Stimulated activated naive B cell treated with anti-CD40 and anti-IgM and Interleukin-4, amounts not matched to agents 10 μg/mL and 1 μg/mL and 100 μg/mL, for 72 hours (primary cell): ENCODE measurements around the gene NUPR2.
"Not testable (repeated sequence)": the region's sequence is repeated elsewhere in the genome, so short reads cannot be mapped to it uniquely, and the experiment has no call there.

ENCODE experiments used
- ATAC-seq, 2 donors: fragments of 150-1000 bp; cut with Tn5 transposase; replicated peaks; 2 replicates each; pipeline ENCODE4 v1.10.0; 2021; ENCODE audit warnings: moderate library complexity in 1 of 2
- DNase-seq: peaks from one replicate; pipeline ENCODE4 v3.0.0; 2021
- H3K27ac Mint-ChIP-seq: one replicate; pipeline ENCODE4 v1.8.0; 2022; ENCODE audit warnings: mild to moderate bottlenecking, mixed read lengths
- H3K27me3 Mint-ChIP-seq, 2 donors: one replicate each; pipeline ENCODE4 v1.8.0; 2022; ENCODE audit warnings: mixed read lengths in 2 of 2
- H3K36me3 Mint-ChIP-seq, 2 donors: one replicate each; pipeline ENCODE4 v1.8.0; 2022; ENCODE audit warnings: mixed read lengths in 2 of 2, mild to moderate bottlenecking in 1 of 2
- H3K4me1 Mint-ChIP-seq, 2 donors: one replicate each; pipeline ENCODE4 v1.8.0; 2022; ENCODE audit warnings: mixed read lengths in 2 of 2, mild to moderate bottlenecking in 1 of 2
- H3K4me3 Mint-ChIP-seq, 2 donors: one replicate each; pipeline ENCODE4 v1.8.0; 2022; ENCODE audit warnings: mild to moderate bottlenecking in 2 of 2, mixed read lengths in 2 of 2, moderate library complexity in 1 of 2
- H3K9me3 Mint-ChIP-seq, 2 donors: one replicate each; pipeline ENCODE4 v1.8.0; 2022; ENCODE audit warnings: mixed read lengths in 2 of 2, mild to moderate bottlenecking in 1 of 2

NUPR2 gene

GRCh38 chr7:56098187-56099008, 17.8 kb downstream of the NUPR2 start:
- not testable (repeated sequence) for ATAC-seq, H3K4me3 Mint-ChIP-seq, H3K27ac Mint-ChIP-seq, H3K9me3 Mint-ChIP-seq, H3K27me3 Mint-ChIP-seq, H3K4me1 Mint-ChIP-seq, DNase-seq
- peaks cover 15 to 32% of the 10 kb centered on the region in 2 donors for H3K36me3 Mint-ChIP-seq

GRCh38 chr7:56097700-56098099, 18.5 kb downstream of the NUPR2 start:
- peaks cover 15 to 30% of the 10 kb centered on the region in 2 donors for H3K36me3 Mint-ChIP-seq
- no peaks in the 10 kb centered on the region for H3K27me3 Mint-ChIP-seq
- H3K27ac Mint-ChIP-seq = no peak overlapping the region
- H3K4me1 Mint-ChIP-seq = peaks cover 4 to 8% of the 10 kb centered on the region in 2 donors
- ATAC-seq (no peak), DNase-seq (no peak)
- H3K9me3 Mint-ChIP-seq = no peaks in the 10 kb centered on the region
- H3K4me3 Mint-ChIP-seq = no peak overlapping the region

GRCh38 chr7:56092789-56093531, 23.3 kb downstream of the NUPR2 start, which contains the start of gene PHKG1:
TSS of gene PHKG1 (minus strand) at chr7:56092952. CDS start at chr7:56088941, 4,011 bp downstream.
- no peaks in the 10 kb centered on the region for H3K27me3 Mint-ChIP-seq
- peaks cover 0 to 5% of the 10 kb centered on the region in 2 donors for H3K4me1 Mint-ChIP-seq
- H3K4me3 Mint-ChIP-seq = no peak within 1 kb of the TSS
- DNase-seq = no peak
- H3K9me3 Mint-ChIP-seq = no peaks in the 10 kb centered on the region
- peak in 1 of 2 donors; percentile 27 for ATAC-seq
- H3K27ac Mint-ChIP-seq = peak within 1 kb of the TSS; percentile 54
- peaks cover 14 to 29% of the 10 kb centered on the region in 2 donors for H3K36me3 Mint-ChIP-seq

- ATAC-seq, H3K4me1 Mint-ChIP-seq, H3K4me3 Mint-ChIP-seq, H3K9me3 Mint-ChIP-seq, H3K27me3 Mint-ChIP-seq, H3K27ac Mint-ChIP-seq, DNase-seq: not testable (repeated sequence)
- H3K36me3 Mint-ChIP-seq = peaks cover 14 to 29% of the 10 kb centered on the region in 2 donors
These were observed 23.8 kb downstream of the NUPR2 start for GRCh38 chr7:56092388-56092787.

GRCh38 chr7:56091591-56091990, 24.6 kb downstream of the NUPR2 start:
- H3K4me1 Mint-ChIP-seq = peaks cover 0 to 5% of the 10 kb centered on the region in 2 donors
- peak overlapping the region; percentile 54 for H3K27ac Mint-ChIP-seq
- ATAC-seq (no peak), DNase-seq (no peak)
- no peaks in the 10 kb centered on the region for H3K9me3 Mint-ChIP-seq
- H3K36me3 Mint-ChIP-seq = peaks cover 14 to 29% of the 10 kb centered on the region in 2 donors
- H3K27me3 Mint-ChIP-seq = no peaks in the 10 kb centered on the region
- H3K4me3 Mint-ChIP-seq = no peak overlapping the region

GRCh38 chr7:56087445-56087844, 28.8 kb downstream of the NUPR2 start:
- no peak for ATAC-seq
- no peaks in the 10 kb centered on the region for H3K9me3 Mint-ChIP-seq
- peaks cover 19 to 43% of the 10 kb centered on the region in 2 donors for H3K36me3 Mint-ChIP-seq
- H3K4me3 Mint-ChIP-seq = no peak overlapping the region
- DNase-seq = no peak
- no peaks in the 10 kb centered on the region for H3K27me3 Mint-ChIP-seq
- H3K4me1 Mint-ChIP-seq = peaks cover 0 to 3% of the 10 kb centered on the region in 2 donors
- H3K27ac Mint-ChIP-seq = no peak overlapping the region

GRCh38 chr7:56086761-56087160, 29.5 kb downstream of the NUPR2 start:
- Mint-ChIP-seq H3K4me1 (peaks cover 0 to 3% of the 10 kb centered on the region in 2 donors), H3K27me3 (no peaks in the 10 kb centered on the region), H3K27ac (no peak overlapping the region), H3K36me3 (peaks cover 26 to 46% of the 10 kb centered on the region in 2 donors), H3K4me3 (no peak overlapping the region), H3K9me3 (no peaks in the 10 kb centered on the region)
- DNase-seq (no peak), ATAC-seq (no peak)

- H3K36me3 Mint-ChIP-seq = peaks cover 43 to 54% of the 10 kb centered on the region in 2 donors
- no peak overlapping the region for H3K4me3 Mint-ChIP-seq
- peak overlapping the region; percentile 33 for H3K27ac Mint-ChIP-seq
- DNase-seq = no peak
- no peaks in the 10 kb centered on the region for H3K27me3 Mint-ChIP-seq
- peaks cover 0 to 5% of the 10 kb centered on the region in 2 donors for H3K4me1 Mint-ChIP-seq
- ATAC-seq = peak; percentile 16 to 43
- H3K9me3 Mint-ChIP-seq = no peaks in the 10 kb centered on the region
These were observed 32.9 kb downstream of the NUPR2 start for GRCh38 chr7:56083150-56083785.

- Mint-ChIP-seq H3K36me3 (peaks cover 43 to 52% of the 10 kb centered on the region in 2 donors), H3K27me3 (no peaks in the 10 kb centered on the region), H3K9me3 (no peaks in the 10 kb centered on the region), H3K27ac (peak overlapping the region; percentile 59), H3K4me1 (peaks cover 0 to 5% of the 10 kb centered on the region in 2 donors), H3K4me3 (no peak overlapping the region)
- no peak for DNase-seq
- no peak for ATAC-seq
These were observed 34.4 kb downstream of the NUPR2 start for GRCh38 chr7:56081626-56082340.

- H3K27me3 Mint-ChIP-seq, H3K9me3 Mint-ChIP-seq, H3K4me1 Mint-ChIP-seq, DNase-seq, ATAC-seq, H3K4me3 Mint-ChIP-seq: not testable (repeated sequence)
- Mint-ChIP-seq H3K27ac (peak overlapping the region; percentile 34), H3K36me3 (peaks cover 44 to 51% of the 10 kb centered on the region in 2 donors)
These were observed 35.3 kb downstream of the NUPR2 start for GRCh38 chr7:56080726-56081435.

GRCh38 chr7:56079450-56080185, 36.6 kb downstream of the NUPR2 start:
- ATAC-seq = no peak
- H3K4me1 Mint-ChIP-seq = peaks cover 0 to 5% of the 10 kb centered on the region in 2 donors

GRCh38 chr7:56078196-56078595, 38.0 kb downstream of the NUPR2 start:
- Mint-ChIP-seq H3K27me3 (no peaks in the 10 kb centered on the region), H3K4me1 (peaks cover 2 to 10% of the 10 kb centered on the region in 2 donors), H3K4me3 (no peak overlapping the region), H3K9me3 (no peaks in the 10 kb centered on the region), H3K36me3 (peaks cover 39 to 45% of the 10 kb centered on the region in 2 donors), H3K27ac (no peak overlapping the region)
- DNase-seq = no peak
- ATAC-seq = no peak

More at GRCh38 chr7:56079450-56080185, 36.6 kb downstream of the NUPR2 start:
- H3K27me3 Mint-ChIP-seq = no peaks in the 10 kb centered on the region
- no peak for DNase-seq
- H3K36me3 Mint-ChIP-seq = peaks cover 43 to 50% of the 10 kb centered on the region in 2 donors
- H3K4me3 Mint-ChIP-seq = no peak overlapping the region
- peak overlapping the region; percentile 71 for H3K27ac Mint-ChIP-seq
- no peaks in the 10 kb centered on the region for H3K9me3 Mint-ChIP-seq

- no peaks in the 10 kb centered on the region for H3K27me3 Mint-ChIP-seq
- no peak for ATAC-seq
- peaks cover 2 to 10% of the 10 kb centered on the region in 2 donors for H3K4me1 Mint-ChIP-seq
These were observed 38.5 kb downstream of the NUPR2 start for GRCh38 chr7:56077681-56078080.

More at GRCh38 chr7:56077681-56078080, 38.5 kb downstream of the NUPR2 start:
- DNase-seq = no peak
- H3K36me3 Mint-ChIP-seq = peaks cover 43 to 48% of the 10 kb centered on the region in 2 donors
- H3K4me3 Mint-ChIP-seq = no peak overlapping the region
- no peak overlapping the region for H3K27ac Mint-ChIP-seq
- H3K9me3 Mint-ChIP-seq = no peaks in the 10 kb centered on the region
